Measurements from ENCODE around the gene DCDC2C. TPM values are rescaled to one million over a fixed set of nuclear protein-coding genes. Genes with fewer than 3 reads are reported as not detected.

Gene DCDC2C
- total RNA-seq, 1 donor from 2014 or later, result not detected

- CTCF ChIA-PET, result no interaction called here
- no peak overlapping the region for H3K4me3 Mint-ChIP-seq
- H3K9me3 Mint-ChIP-seq, result peaks cover 2% of the 10 kb centered on the region
- peaks cover 13% of the 10 kb centered on the region for H3K27me3 Mint-ChIP-seq
- TF ChIP-seq CTCF (IDR thresholded peaks at IDR 0.05), result no peak
- no peak overlapping the region for H3K27ac Mint-ChIP-seq
- no peak for ATAC-seq (ENCODE audit: low read depth)
- POLR2A ChIA-PET, result no interaction called here
- H3K4me1 Mint-ChIP-seq, result no peaks in the 10 kb centered on the region
- H3K36me3 Mint-ChIP-seq (ENCODE audit: low read depth), result no peaks in the 10 kb centered on the region
- intact Hi-C loops (cut with micrococcal nuclease), result no loop called here
- no peak for DNase-seq
These were observed 13.2 kb upstream of the DCDC2C start for GRCh38 chr2:3689998-3690748.

- intact Hi-C loops (cut with micrococcal nuclease), result no loop called here
- no peak for ATAC-seq (ENCODE audit: low read depth)
- no peak for TF ChIP-seq CTCF (IDR thresholded peaks at IDR 0.05)
- no peak for DNase-seq
- Mint-ChIP-seq H3K4me3 (no peak overlapping the region), H3K36me3 (ENCODE audit: low read depth) (no peaks in the 10 kb centered on the region), H3K27ac (no peak overlapping the region), H3K27me3 (peaks cover 13% of the 10 kb centered on the region), H3K9me3 (peaks cover 2% of the 10 kb centered on the region), H3K4me1 (no peaks in the 10 kb centered on the region)
- ChIA-PET POLR2A (no interaction called here), CTCF (no interaction called here)
These were observed 11.0 kb upstream of the DCDC2C start for GRCh38 chr2:3692375-3692774.

- no peaks in the 10 kb centered on the region for H3K4me1 Mint-ChIP-seq
These were observed 6.8 kb upstream of the DCDC2C start for GRCh38 chr2:3696545-3696944.

GRCh38 chr2:3701071-3701470, 2.3 kb upstream of the DCDC2C start:
- Mint-ChIP-seq H3K27me3 (peaks cover 32% of the 10 kb centered on the region), H3K27ac (no peak overlapping the region), H3K4me1 (no peaks in the 10 kb centered on the region), H3K4me3 (no peak overlapping the region), H3K36me3 (ENCODE audit: low read depth) (no peaks in the 10 kb centered on the region), H3K9me3 (no peaks in the 10 kb centered on the region)
- ATAC-seq (ENCODE audit: low read depth) (no peak), DNase-seq (no peak)
- intact Hi-C loops (cut with micrococcal nuclease), result no loop called here
- ChIA-PET CTCF (no interaction called here), POLR2A (no interaction called here)
- TF ChIP-seq CTCF (IDR thresholded peaks at IDR 0.05), result no peak

More at GRCh38 chr2:3696545-3696944, 6.8 kb upstream of the DCDC2C start:
- Mint-ChIP-seq H3K36me3 (ENCODE audit: low read depth) (no peaks in the 10 kb centered on the region), H3K9me3 (no peaks in the 10 kb centered on the region), H3K27ac (no peak overlapping the region), H3K27me3 (peaks cover 14% of the 10 kb centered on the region), H3K4me3 (no peak overlapping the region)
- TF ChIP-seq CTCF (IDR thresholded peaks at IDR 0.05), result no peak
- intact Hi-C loops (cut with micrococcal nuclease), result no loop called here
- DNase-seq (no peak), ATAC-seq (ENCODE audit: low read depth) (no peak)
- ChIA-PET CTCF (no interaction called here), POLR2A (no interaction called here)

GRCh38 chr2:3703757-3704355, 481 bp downstream of the DCDC2C start:
- H3K27ac Mint-ChIP-seq, result no peak overlapping the region
- POLR2A ChIA-PET, result no interaction called here
- no peak for TF ChIP-seq CTCF (IDR thresholded peaks at IDR 0.05)
- CTCF ChIA-PET, result no interaction called here
- H3K27me3 Mint-ChIP-seq, result peaks cover 33% of the 10 kb centered on the region
- H3K9me3 Mint-ChIP-seq, result no peaks in the 10 kb centered on the region
- H3K36me3 Mint-ChIP-seq (ENCODE audit: low read depth), result no peaks in the 10 kb centered on the region
- H3K4me3 Mint-ChIP-seq, result no peak overlapping the region
- intact Hi-C loops (cut with micrococcal nuclease), result no loop called here
- no peak for ATAC-seq (ENCODE audit: low read depth)
- DNase-seq, result no peak
- H3K4me1 Mint-ChIP-seq, result no peaks in the 10 kb centered on the region

All from activated B cell treated with CpG ODN at 0.5 μM for 24 hours (primary cell).